GM10266 (cell line): ENCODE measurements around the gene FAM210B.

Experiments
- DNase-seq: peaks from one replicate; pipeline ENCODE4 v3.0.0; 2012; ENCODE audit errors: extremely low spot score
- TF ChIP-seq, protein P1 (sequence below): IDR thresholded peaks from 2 replicates; pipeline ENCODE4 v1.5.1; 2012; ENCODE audit warnings: mild to moderate bottlenecking, low read depth; ENCODE audit not compliant: control insufficient read depth, insufficient read depth; ENCODE audit errors: missing control alignments

Gene FAM210B

DNA sequence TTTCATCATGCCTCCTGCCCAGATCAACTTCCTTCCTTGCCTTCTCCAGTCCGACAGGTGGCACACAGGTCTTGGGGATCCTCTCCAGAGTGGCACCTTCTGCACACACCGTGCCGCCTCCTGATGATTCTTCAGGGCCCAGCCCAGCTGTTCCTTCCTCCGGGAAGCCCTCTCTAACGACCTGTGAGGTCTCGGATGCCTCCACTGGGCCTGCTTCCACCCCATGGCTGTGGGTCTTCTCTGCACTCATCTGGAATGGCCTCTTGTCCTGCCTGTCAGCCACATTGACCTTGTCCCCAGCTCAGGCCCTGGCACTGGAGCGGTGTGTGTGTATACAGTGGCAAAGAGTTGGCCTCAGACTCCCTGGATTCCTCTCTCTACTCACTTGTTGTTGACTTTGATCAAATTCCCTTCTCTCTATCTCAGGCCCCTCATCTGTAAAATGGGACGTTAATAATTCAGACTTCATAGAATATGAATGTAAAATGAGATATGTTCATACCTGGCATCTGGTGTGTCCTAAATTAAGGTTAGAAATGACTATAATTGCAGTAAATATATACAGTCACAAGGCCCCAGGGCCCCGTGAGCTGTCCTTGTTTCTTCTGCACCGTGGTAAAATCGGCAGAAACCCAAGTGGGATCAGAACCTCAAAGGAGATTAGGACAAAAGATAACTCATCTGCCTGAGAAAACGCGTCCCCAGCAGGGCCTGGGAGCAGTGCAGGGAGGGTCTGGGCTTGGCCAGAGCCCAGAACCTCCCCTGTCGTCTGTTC lies 1.5 kb downstream of the FAM210B start:
- TF ChIP-seq, protein P1, sequence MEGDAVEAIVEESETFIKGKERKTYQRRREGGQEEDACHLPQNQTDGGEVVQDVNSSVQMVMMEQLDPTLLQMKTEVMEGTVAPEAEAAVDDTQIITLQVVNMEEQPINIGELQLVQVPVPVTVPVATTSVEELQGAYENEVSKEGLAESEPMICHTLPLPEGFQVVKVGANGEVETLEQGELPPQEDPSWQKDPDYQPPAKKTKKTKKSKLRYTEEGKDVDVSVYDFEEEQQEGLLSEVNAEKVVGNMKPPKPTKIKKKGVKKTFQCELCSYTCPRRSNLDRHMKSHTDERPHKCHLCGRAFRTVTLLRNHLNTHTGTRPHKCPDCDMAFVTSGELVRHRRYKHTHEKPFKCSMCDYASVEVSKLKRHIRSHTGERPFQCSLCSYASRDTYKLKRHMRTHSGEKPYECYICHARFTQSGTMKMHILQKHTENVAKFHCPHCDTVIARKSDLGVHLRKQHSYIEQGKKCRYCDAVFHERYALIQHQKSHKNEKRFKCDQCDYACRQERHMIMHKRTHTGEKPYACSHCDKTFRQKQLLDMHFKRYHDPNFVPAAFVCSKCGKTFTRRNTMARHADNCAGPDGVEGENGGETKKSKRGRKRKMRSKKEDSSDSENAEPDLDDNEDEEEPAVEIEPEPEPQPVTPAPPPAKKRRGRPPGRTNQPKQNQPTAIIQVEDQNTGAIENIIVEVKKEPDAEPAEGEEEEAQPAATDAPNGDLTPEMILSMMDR = no peak
- DNase-seq = no peak

DNA sequence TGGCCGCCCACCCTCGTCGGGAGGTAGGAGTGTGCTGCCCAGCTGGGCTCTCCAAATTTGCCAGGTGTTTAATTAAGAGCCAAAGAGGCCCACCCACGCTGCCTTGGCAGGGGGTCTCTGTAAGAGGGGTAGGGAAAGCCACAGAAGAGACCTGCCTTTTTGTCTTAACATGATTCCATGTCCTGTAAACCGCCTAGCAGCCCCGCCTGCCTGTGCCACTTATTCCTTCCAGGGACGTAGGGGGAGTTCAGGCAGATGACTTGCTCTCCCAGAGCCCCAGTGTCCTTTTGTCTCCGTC lies 2.1 kb downstream of the FAM210B start:
- no peak for DNase-seq
- TF ChIP-seq, protein P1 = no peak

DNA sequence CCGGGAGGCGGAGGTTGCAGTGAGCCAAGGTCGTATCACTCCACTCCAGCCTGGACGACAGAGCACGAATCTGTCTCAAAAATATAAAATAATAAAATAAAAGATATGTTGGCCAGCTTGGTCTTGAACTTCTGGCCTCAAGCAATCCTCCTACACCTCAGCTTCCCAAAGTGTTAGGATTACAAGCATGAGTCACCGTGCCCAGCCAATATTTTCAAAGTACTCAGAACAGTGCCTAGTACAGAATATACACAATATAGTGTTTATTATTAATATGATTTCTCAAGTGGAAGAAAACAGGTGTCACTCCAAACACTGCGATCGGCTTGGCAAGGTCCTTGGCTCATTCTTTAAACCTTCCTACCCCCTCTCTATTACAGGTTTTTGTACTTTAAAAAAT lies 3.1 kb downstream of the FAM210B start:
- no peak for DNase-seq
- TF ChIP-seq, protein P1 = no peak

DNA sequence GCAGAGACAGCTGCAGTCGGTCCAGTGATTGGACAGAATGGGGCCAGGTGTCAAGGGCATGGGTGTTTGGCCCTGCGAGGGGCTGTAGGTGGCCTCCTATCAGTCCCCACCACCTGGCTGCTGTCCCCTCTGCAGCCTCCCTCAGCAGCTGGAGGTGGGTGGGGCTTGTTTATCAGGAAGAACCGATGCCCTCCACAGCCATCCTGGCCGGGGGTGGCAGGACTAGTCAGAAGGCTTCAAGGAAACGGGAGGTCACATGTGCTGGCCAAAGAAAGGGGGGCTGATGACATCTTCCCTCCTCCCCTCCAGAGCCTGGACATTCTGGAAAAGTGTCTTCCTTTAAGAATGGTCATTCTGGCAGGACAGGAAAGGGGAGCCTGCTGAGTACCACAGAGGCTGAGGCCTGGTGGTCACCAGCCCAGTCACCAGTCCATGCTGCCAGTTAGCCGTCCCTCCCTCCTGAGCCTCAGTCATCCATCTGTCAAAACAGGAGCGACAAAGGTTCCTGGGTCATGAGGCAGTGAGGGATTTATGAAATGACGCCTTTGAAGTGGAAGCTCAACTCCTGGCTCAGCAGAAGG lies 4.1 kb downstream of the FAM210B start:
- DNase-seq = no peak
- TF ChIP-seq, protein P1 = no peak

DNA sequence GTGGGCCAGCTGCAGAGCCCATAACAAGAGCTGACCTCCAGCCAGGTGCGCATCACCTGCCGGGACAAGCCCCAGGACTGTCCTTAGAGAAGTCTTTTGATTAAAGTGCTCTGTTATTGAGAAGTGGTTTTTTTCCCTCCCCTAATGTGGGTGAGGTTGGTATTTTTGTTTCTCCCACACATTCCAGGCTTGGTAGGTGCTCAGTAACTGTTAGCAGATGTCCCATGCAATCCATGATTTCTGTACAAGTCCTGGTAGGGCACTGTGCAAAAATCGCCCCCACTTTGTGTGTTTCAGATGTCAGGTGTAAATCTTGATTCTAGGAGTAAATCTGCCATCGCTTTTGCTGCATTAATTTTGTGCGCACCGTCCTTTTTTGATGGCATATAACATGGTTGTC lies 4.7 kb downstream of the FAM210B start:
- TF ChIP-seq, protein P1 = no peak
- DNase-seq = no peak

DNA sequence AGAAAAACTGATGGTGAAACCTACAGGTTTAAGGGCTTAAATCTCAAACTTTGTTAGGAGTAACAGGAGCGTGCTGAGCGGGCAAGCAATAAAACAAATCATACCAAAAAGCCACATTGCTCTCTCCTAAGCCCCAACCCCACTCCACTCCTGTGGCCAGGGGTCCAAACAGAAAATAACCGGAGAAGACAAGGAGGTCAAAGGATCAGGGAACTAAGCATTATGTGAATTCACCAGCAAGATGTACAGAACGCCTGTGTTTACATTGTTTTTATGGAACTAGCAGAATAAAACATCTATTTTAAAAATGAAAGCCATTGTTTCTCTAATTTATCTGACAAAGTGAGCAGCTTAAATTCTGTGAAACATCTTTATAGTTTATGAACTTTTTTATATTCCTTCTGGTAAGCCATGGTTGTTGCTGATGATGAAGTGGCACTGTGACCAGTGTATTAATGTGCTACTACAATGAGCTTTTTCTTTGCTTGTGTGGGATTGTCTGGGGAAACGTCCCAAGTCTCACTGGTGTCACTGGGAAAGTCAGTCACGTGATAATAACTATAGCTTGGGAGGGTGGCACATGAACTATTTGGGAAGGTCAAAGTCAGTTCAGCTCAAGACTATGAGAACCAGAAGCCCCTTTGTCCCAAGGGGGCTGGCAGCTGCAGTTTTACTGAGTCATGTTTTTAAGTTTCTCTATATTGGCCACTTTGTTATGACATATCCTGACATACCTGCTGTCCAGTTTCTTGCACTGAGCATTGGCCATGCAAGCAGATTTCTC lies 9.8 kb downstream of the FAM210B start:
- DNase-seq = no peak
- TF ChIP-seq, protein P1 = no peak

DNA sequence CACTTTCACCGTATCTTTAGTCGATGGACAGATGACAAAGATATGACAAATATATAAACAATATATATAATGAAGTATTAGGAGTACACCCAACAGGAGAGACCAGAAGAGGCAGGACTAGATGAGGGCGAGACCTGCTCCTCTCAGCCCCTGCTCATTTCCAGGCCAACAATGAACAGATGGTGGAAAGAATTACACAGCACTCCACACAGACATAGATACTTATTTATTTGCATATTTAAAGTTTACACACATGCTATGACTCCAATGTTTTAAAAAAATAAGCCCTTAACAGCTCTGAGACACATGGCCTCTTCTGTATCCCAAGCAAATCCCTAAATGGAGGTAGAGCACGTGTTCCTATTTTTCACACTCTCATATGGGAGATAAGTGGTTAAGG lies 10.4 kb downstream of the FAM210B start:
- TF ChIP-seq, protein P1 = no peak
- DNase-seq = no peak
